Measurements from ENCODE around the gene ANKRD33B. TPM values are rescaled to one million over a fixed set of nuclear protein-coding genes. Genes with fewer than 3 reads are reported as not detected.

The ANKRD33B gene
- total and polyA plus RNA-seq, 11 donors, result 0.98 to 33.8 (median 4.9) TPM

- peaks cover 0 to 44% (median 24%) of the 10 kb centered on the region in 12 donors for H3K4me1 ChIP-seq
- TF ChIP-seq CTCF (IDR thresholded peaks at IDR 0.05), result no peak
- no peak for TF ChIP-seq POLR2A (IDR thresholded peaks at IDR 0.05)
- ATAC-seq (peak in 2 of 4 donors; percentile 16 to 45), DNase-seq (no peak)
- peaks cover 0 to 12% (median 2%) of the 10 kb centered on the region in 12 donors for H3K9me3 ChIP-seq
- intact Hi-C loops (cut with DNase I), result loop anchor here in 5 of 10 donors (5.0 to 10.0 kb wide), 5 partner anchors 48 to 338 kb away; partner anchors contain the start of gene ANKRD33B (in 1 of the 5)
- H3K36me3 ChIP-seq, result peaks cover 0 to 5% (median 0%) of the 10 kb centered on the region in 9 donors
- 38 to 66% (median 50%) methylated on average over 4 of the region's 4 CpGs for WGBS, 4 donors
- H3K27me3 ChIP-seq, result no peaks in the 10 kb centered on the region
- no peak overlapping the region for H3K4me3 ChIP-seq
- no peak overlapping the region for H3K27ac ChIP-seq
These were observed 58.9 kb downstream of the ANKRD33B start for GRCh38 chr5:10622810-10623209.

DNA sequence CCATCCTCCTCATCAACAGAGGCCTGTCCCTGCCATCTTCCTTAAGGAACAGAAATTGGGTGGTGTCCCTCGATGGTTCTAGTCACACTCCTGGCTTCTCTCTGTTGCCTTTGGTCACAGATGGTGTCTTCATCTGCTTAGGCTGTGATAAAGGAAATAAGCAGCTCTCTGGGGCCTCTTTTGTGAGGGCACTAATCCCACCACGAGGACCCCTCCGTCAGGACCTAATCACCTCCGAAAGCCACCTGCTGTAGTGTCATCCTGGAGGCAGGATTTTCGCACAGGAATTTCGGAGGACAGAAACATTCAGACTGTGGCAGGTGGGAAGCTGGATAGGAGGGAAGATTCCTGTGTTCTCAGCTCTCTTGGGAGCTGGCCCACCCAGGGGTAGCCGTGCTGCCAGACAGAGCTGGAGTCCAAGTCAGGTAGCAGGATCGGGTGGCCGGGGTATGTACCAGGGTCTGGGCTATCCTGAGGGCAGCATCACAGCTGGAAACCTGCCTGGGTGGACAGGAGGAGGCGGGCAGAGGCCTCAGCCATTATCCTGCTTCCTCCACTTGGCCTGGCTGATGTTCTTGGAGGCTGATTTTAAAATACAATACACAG lies 59.5 kb downstream of the ANKRD33B start:
- DNase-seq (no peak), ATAC-seq (no peak)
- Histone ChIP-seq H3K27ac (no peak overlapping the region), H3K36me3 (peaks cover 0 to 5% (median 0%) of the 10 kb centered on the region in 9 donors), H3K27me3 (no peaks in the 10 kb centered on the region), H3K4me1 (peaks cover 0 to 50% (median 27%) of the 10 kb centered on the region in 12 donors), H3K4me3 (no peak overlapping the region), H3K9me3 (peaks cover 0 to 12% (median 2%) of the 10 kb centered on the region in 12 donors)
- TF ChIP-seq CTCF (IDR thresholded peaks at IDR 0.05) (no peak), POLR2A (IDR thresholded peaks at IDR 0.05) (no peak)
- intact Hi-C loops (cut with DNase I), result loop anchor here in 5 of 10 donors (5.0 to 10.0 kb wide), 5 partner anchors 49 to 339 kb away; partner anchors contain the start of gene ANKRD33B (in 1 of the 5)
- WGBS, 4 donors, result 89 to 94% (median 90%) methylated on average over 10 of the region's 10 CpGs

- WGBS, 4 donors, result 91 to 96% (median 94%) methylated on average over 11 of the region's 11 CpGs
- TF ChIP-seq POLR2A (IDR thresholded peaks at IDR 0.05) (no peak), CTCF (IDR thresholded peaks at IDR 0.05) (no peak)
- intact Hi-C loops (cut with DNase I), result loop anchor here in 5 of 10 donors (5.0 to 10.0 kb wide), 5 partner anchors 49 to 339 kb away; partner anchors contain the start of gene ANKRD33B (in 1 of the 5)
These were observed 60.3 kb downstream of the ANKRD33B start for GRCh38 chr5:10624206-10624605.

DNA sequence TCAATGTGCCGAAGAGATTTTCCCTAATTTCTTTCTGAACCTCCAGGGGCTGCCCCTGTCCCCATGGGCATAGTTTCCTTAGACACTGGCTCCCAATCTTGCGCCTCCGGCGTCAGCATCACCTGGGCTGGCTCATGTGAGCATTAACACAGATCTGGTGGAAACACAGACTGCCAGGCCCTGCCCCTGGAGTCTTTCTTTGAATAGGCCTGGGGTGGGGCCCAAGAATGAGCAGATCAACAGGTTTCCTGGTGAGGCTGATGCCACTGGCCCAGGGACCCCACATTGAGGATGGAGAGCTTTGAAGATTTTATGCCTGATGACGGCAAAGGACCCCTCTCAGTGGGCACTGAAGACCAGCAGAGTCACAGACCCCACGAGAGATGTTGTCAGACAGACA lies 60.8 kb downstream of the ANKRD33B start:
- no peak overlapping the region for H3K4me3 ChIP-seq
- intact Hi-C loops (cut with DNase I), result loop anchor here in 7 of 10 donors (5.0 to 10.0 kb wide), 6 partner anchors 50 to 342 kb away; partner anchors contain the start of gene ANKRD33B (in 1 of the 7)
- H3K36me3 ChIP-seq, result no peaks in the 10 kb centered on the region
- peaks cover 0 to 51% (median 28%) of the 10 kb centered on the region in 12 donors for H3K4me1 ChIP-seq
- H3K9me3 ChIP-seq, result peaks cover 0 to 12% (median 2%) of the 10 kb centered on the region in 12 donors
- peak overlapping the region in 1 of 12 donors; percentile 6 for H3K27ac ChIP-seq
- H3K27me3 ChIP-seq, result no peaks in the 10 kb centered on the region
- DNase-seq (no peak), ATAC-seq (no peak)
- WGBS, 4 donors, result 92 to 95% (median 93%) methylated on average over 6 of the region's 6 CpGs
- TF ChIP-seq CTCF (IDR thresholded peaks at IDR 0.05), result no peak
- TF ChIP-seq POLR2A (IDR thresholded peaks at IDR 0.05), result no peak

More at GRCh38 chr5:10624206-10624605, 60.3 kb downstream of the ANKRD33B start:
- H3K27ac ChIP-seq, result no peak overlapping the region
- H3K4me3 ChIP-seq, result no peak overlapping the region
- H3K9me3 ChIP-seq, result peaks cover 0 to 12% (median 2%) of the 10 kb centered on the region in 12 donors
- DNase-seq (no peak), ATAC-seq (no peak)
- peaks cover 0 to 51% (median 28%) of the 10 kb centered on the region in 12 donors for H3K4me1 ChIP-seq
- H3K36me3 ChIP-seq, result no peaks in the 10 kb centered on the region
- H3K27me3 ChIP-seq, result no peaks in the 10 kb centered on the region

All from heart left ventricle (tissue), 16 donors.